Upper lobe of left lung (tissue), 6 donors: ENCODE results near the gene KLHL1. TPM values are rescaled to one million over a fixed set of nuclear protein-coding genes. Genes with fewer than 3 reads are reported as not detected.

ENCODE experiments used
- ATAC-seq, 2 donors: fragments of 200-7000 bp; cut with Tn5 transposase; one replicate each; pipeline ENCODE4 v1.9.1; 2022; ENCODE audit warnings: mild to moderate bottlenecking in 2 of 2, moderate library complexity in 2 of 2; ENCODE audit not compliant: low FRiP score in 2 of 2
- DNase-seq, 2 donors: peaks; one replicate each; pipeline ENCODE4 v3.0.0-alpha.2; 2019 to 2020
- H3K27ac ChIP-seq, 4 donors: fragments of 200-600 bp; sonication (generic); one replicate each; pipeline ENCODE4 v1.5.1; 2016 to 2019
- H3K27me3 ChIP-seq, 4 donors: fragments of 200-600 bp; sonication (generic); one replicate each; pipeline ENCODE4 v1.5.1; 2017 to 2019
- H3K36me3 ChIP-seq, 4 donors: fragments of 200-600 bp; sonication (generic); one replicate each; pipeline ENCODE4 v1.5.1; 2016 to 2019
- H3K4me1 ChIP-seq, 4 donors: fragments of 200-600 bp; sonication (generic); one replicate each; pipeline ENCODE4 v1.5.1; 2018 to 2019
- H3K4me3 ChIP-seq, 4 donors: fragments of 200-600 bp; sonication (generic); one replicate each; pipeline ENCODE4 v1.5.1; 2017 to 2019; ENCODE audit warnings: mild to moderate bottlenecking in 2 of 4, moderate library complexity in 1 of 4
- H3K9me3 ChIP-seq, 4 donors: fragments of 200-600 bp; sonication (generic); one replicate each; pipeline ENCODE4 v1.5.1; 2018 to 2019
- EP300 ChIP-seq, 4 donors: sonication (generic); formaldehyde crosslinking; IDR thresholded peaks; one replicate each; pipeline ENCODE4 v1.5.1; 2017; ENCODE audit warnings: antibody characterized with exemption in 4 of 4, control low read depth in 2 of 4
- POLR2A ChIP-seq, 4 donors: fragments of 450-650 bp; IDR thresholded peaks; one replicate each; pipeline ENCODE4 v1.5.1; 2016 to 2017; ENCODE audit warnings: antibody characterized with exemption in 4 of 4, mild to moderate bottlenecking in 2 of 4
- POLR2AphosphoS5 ChIP-seq, 2 donors: sonication (generic); formaldehyde crosslinking; IDR thresholded peaks; one replicate each; pipeline ENCODE4 v1.5.1; 2017; ENCODE audit warnings: antibody characterized with exemption in 2 of 2
- WGBS, 2 donors: methylation state at CpG; one replicate each; pipeline ENCODE4 v1.1.5; 2017 to 2018; 5-methylcytosine and 5-hydroxymethylcytosine counted together
- total RNA-seq, 6 donors: library from RNA; depleted of rRNA in 4 of 6; stranded (reverse); fragments of >200 nt in 4 of 6; gene quantifications; one replicate each; pipeline versions ENCODE4 v1.1.0 to v1.2.1, GENCODE V29; 2016 to 2021
- TF ChIP-seq, protein P1 (sequence below), 6 experiments: fragments of 450-650 bp in 4 of 6; fragments of 200-600 bp in 2 of 6; sonication (generic) in 2 of 6; IDR thresholded peaks; one replicate each; pipeline ENCODE4 v1.5.1; 2016 to 2019; ENCODE audit warnings: antibody characterized with exemption in 6 of 6
- donor health status: DM: no; HTN: no; CAD: no; lungs with moderate emphysema.
- donor health status: DM: no; HTN: yes; CAD: no; lungs with severe emphysema.

Gene KLHL1
- total RNA-seq, 6 donors from 2014 or later: not detected

DNA sequence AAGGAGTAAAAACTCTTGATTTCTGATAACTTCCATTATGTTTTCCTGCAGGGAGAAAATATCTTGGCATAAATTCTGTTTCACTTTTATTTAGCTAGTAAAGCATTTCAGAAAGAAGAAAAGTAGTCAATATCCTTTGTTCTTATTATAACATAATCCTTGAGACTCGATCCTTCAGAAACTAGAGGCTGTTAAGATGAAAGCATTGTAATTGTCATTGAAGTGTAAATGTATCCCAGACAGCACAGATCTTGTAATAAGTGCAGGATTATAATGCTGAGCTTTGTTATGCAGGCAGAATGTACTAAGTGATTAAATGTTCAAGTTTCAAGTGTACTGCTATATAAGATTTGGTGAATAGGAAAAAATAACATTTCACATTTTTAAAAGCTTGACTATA lies 225.8 kb downstream of the KLHL1 start:
- no peaks in the 10 kb centered on the region for H3K36me3 ChIP-seq
- no peaks in the 10 kb centered on the region for H3K27me3 ChIP-seq
- WGBS, 2 donors: 68 to 74% methylated on average over 1 of the region's 1 CpG
- DNase-seq: no peak
- no peak overlapping the region for H3K27ac ChIP-seq
- no peaks in the 10 kb centered on the region for H3K4me1 ChIP-seq
- no peak for ATAC-seq
- no peaks in the 10 kb centered on the region for H3K9me3 ChIP-seq
- no peak overlapping the region for H3K4me3 ChIP-seq
- TF ChIP-seq POLR2A (IDR thresholded peaks at IDR 0.05): no peak
- TF ChIP-seq POLR2AphosphoS5 (IDR thresholded peaks at IDR 0.05): no peak
- TF ChIP-seq EP300 (IDR thresholded peaks at IDR 0.05): no peak
- TF ChIP-seq, protein P1, sequence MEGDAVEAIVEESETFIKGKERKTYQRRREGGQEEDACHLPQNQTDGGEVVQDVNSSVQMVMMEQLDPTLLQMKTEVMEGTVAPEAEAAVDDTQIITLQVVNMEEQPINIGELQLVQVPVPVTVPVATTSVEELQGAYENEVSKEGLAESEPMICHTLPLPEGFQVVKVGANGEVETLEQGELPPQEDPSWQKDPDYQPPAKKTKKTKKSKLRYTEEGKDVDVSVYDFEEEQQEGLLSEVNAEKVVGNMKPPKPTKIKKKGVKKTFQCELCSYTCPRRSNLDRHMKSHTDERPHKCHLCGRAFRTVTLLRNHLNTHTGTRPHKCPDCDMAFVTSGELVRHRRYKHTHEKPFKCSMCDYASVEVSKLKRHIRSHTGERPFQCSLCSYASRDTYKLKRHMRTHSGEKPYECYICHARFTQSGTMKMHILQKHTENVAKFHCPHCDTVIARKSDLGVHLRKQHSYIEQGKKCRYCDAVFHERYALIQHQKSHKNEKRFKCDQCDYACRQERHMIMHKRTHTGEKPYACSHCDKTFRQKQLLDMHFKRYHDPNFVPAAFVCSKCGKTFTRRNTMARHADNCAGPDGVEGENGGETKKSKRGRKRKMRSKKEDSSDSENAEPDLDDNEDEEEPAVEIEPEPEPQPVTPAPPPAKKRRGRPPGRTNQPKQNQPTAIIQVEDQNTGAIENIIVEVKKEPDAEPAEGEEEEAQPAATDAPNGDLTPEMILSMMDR (IDR thresholded peaks at IDR 0.05): no peak

DNA sequence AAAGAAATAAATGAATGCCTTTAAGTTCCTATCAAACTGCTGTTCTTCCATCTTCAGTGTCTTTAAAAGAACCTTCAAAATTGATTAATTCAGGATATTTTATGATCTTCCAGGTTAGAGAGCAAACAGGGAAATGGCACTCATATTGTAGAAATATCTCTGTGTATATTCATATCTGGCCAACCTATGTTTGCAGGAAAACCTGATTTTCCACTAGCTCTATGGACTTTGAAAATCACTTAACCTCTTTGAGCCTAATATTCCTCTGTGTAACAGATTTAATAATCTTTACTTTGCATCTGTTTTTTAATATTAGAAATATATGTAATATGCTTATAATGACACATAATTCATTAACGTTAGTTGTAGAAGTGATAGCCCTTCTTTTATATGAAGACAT lies 228.3 kb downstream of the KLHL1 start:
- TF ChIP-seq, protein P1 (IDR thresholded peaks at IDR 0.05): no peak
- TF ChIP-seq POLR2A (IDR thresholded peaks at IDR 0.05) (no peak), EP300 (IDR thresholded peaks at IDR 0.05) (no peak), POLR2AphosphoS5 (IDR thresholded peaks at IDR 0.05) (no peak)
- H3K27ac ChIP-seq: no peak overlapping the region
- H3K9me3 ChIP-seq: no peaks in the 10 kb centered on the region
- H3K36me3 ChIP-seq: no peaks in the 10 kb centered on the region
- 63 to 67% methylated on average over 1 of the region's 1 CpG for WGBS, 2 donors
- ATAC-seq (no peak), DNase-seq (no peak)
- no peak overlapping the region for H3K4me3 ChIP-seq
- no peaks in the 10 kb centered on the region for H3K4me1 ChIP-seq
- no peaks in the 10 kb centered on the region for H3K27me3 ChIP-seq

DNA sequence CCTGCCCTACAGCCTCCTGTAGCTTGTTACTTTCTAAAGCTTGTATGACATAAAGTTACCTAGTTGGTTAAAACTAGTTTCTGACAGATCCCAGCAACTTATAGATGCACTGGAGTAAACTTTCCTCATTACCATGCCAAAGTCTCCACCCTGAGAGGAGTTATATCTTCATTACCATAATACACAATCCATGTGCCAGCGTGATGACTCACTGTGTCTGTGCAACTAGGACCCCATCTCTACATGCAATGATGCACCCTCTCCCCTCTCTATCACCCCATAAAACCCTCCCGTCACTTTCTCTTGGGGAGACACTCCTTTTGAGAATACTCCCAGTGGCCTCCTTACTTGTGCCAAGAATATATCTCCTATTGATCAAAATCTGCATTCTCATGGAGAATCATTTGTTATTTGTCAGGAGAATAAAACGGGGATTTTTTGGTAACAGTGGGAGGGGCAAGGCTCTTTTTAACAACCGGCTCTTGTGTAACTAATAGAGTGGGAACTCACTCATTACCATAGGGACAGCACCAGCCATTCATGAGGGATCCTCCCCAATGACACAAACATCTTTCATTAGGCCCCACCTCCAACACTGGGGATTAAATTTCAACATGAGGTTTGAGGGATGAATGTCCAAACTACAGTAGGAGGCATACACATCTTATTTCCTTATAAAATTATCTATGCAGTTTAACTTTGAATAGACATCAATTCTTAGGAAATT lies 235.8 kb downstream of the KLHL1 start:
- Histone ChIP-seq H3K4me1 (no peaks in the 10 kb centered on the region), H3K4me3 (no peak overlapping the region), H3K36me3 (no peaks in the 10 kb centered on the region), H3K27me3 (no peaks in the 10 kb centered on the region), H3K27ac (no peak overlapping the region), H3K9me3 (no peaks in the 10 kb centered on the region)
- ATAC-seq (no peak), DNase-seq (no peak)
- no peak for TF ChIP-seq POLR2AphosphoS5 (IDR thresholded peaks at IDR 0.05)
- TF ChIP-seq, protein P1 (IDR thresholded peaks at IDR 0.05): no peak
- TF ChIP-seq POLR2A (IDR thresholded peaks at IDR 0.05): no peak
- TF ChIP-seq EP300 (IDR thresholded peaks at IDR 0.05): no peak
- 85 to 90% methylated on average over 4 of the region's 4 CpGs for WGBS, 2 donors

GRCh38 chr13:69866555-69866954 lies 241.7 kb downstream of the KLHL1 start:
- 75 to 83% methylated on average over 4 of the region's 4 CpGs for WGBS, 2 donors
- Histone ChIP-seq H3K27me3 (no peaks in the 10 kb centered on the region), H3K36me3 (no peaks in the 10 kb centered on the region), H3K4me1 (no peaks in the 10 kb centered on the region), H3K27ac (no peak overlapping the region), H3K9me3 (no peaks in the 10 kb centered on the region), H3K4me3 (no peak overlapping the region)
- no peak for ATAC-seq
- no peak for DNase-seq
- no peak for TF ChIP-seq POLR2AphosphoS5 (IDR thresholded peaks at IDR 0.05)
- TF ChIP-seq EP300 (IDR thresholded peaks at IDR 0.05): no peak
- TF ChIP-seq, protein P1 (IDR thresholded peaks at IDR 0.05): no peak
- no peak for TF ChIP-seq POLR2A (IDR thresholded peaks at IDR 0.05)
